Osteoblast (primary cell): Measurements from ENCODE around the gene ODF2. TPM values are rescaled to one million over a fixed set of nuclear protein-coding genes. Genes with fewer than 3 reads are reported as not detected.

Source experiments
- DNase-seq: peaks from one replicate; pipeline ENCODE4 v3.0.0; 2011; ENCODE audit warnings: low spot score, mixed read lengths; ENCODE audit not compliant: insufficient read length; ENCODE audit errors: missing footprints
- H2AFZ ChIP-seq: 2 replicates; pipeline ENCODE4 v1.6.0; 2011; ENCODE audit warnings: mild to moderate bottlenecking, low read length
- H3K27ac ChIP-seq: 2 replicates; pipeline ENCODE4 v1.5.1; 2011; ENCODE audit warnings: mild to moderate bottlenecking, low read depth, low read length, moderate library complexity
- H3K27me3 ChIP-seq: 2 replicates; pipeline ENCODE4 v1.6.0; 2012; ENCODE audit warnings: mild to moderate bottlenecking, control low read depth, inconsistent platforms, low read length, moderate library complexity; ENCODE audit not compliant: insufficient read depth
- H3K36me3 ChIP-seq: 2 replicates; pipeline ENCODE4 v1.5.1; 2011; ENCODE audit warnings: mild to moderate bottlenecking, low read length, control low read depth, moderate library complexity; ENCODE audit not compliant: insufficient read depth
- H3K4me1 ChIP-seq: 2 replicates; pipeline ENCODE4 v1.5.1; 2011; ENCODE audit warnings: mild to moderate bottlenecking, low read length, control low read depth, moderate library complexity; ENCODE audit not compliant: insufficient read depth
- H3K4me2 ChIP-seq: 2 replicates; pipeline ENCODE4 v1.6.0; 2011; ENCODE audit warnings: mild to moderate bottlenecking, low read length; ENCODE audit not compliant: insufficient read depth
- H3K4me3 ChIP-seq: fragments of 200-600 bp; sonication (generic); 3 replicates; pipeline ENCODE4 v1.5.1; 2012; ENCODE audit warnings: mild to moderate bottlenecking, low read length, inconsistent platforms; ENCODE audit not compliant: insufficient read depth
- H3K79me2 ChIP-seq: 2 replicates; pipeline ENCODE4 v1.6.0; 2012; ENCODE audit warnings: mild to moderate bottlenecking, low read length, control low read depth, inconsistent platforms; ENCODE audit not compliant: insufficient read depth
- H3K9me3 ChIP-seq: 2 replicates; pipeline ENCODE4 v1.5.1; 2011; ENCODE audit warnings: low read depth, low read length, control low read depth
- H4K20me1 ChIP-seq: 2 replicates; pipeline ENCODE4 v1.6.0; 2012; ENCODE audit warnings: mild to moderate bottlenecking, low read length, control low read depth; ENCODE audit not compliant: insufficient read depth
- CTCF ChIP-seq: IDR thresholded peaks from 2 replicates; pipeline ENCODE4 v1.5.1; 2011; ENCODE audit warnings: mild to moderate bottlenecking, low read depth, low read length, moderate library complexity; ENCODE audit errors: extremely low read depth
- small RNA-seq: library from RNA; depleted of rRNA; stranded (forward); fragments of <200 nt; gene quantifications from one replicate; pipeline ENCODE3, GENCODE V24; 2012
- total RNA-seq: library from RNA; depleted of rRNA; stranded (reverse); fragments of >200 nt; gene quantifications from 2 replicates; pipeline ENCODE4 v1.2.3, GENCODE V29; 2012

ODF2 gene
- total RNA-seq, 1 donor, result 26.4 TPM

DNA sequence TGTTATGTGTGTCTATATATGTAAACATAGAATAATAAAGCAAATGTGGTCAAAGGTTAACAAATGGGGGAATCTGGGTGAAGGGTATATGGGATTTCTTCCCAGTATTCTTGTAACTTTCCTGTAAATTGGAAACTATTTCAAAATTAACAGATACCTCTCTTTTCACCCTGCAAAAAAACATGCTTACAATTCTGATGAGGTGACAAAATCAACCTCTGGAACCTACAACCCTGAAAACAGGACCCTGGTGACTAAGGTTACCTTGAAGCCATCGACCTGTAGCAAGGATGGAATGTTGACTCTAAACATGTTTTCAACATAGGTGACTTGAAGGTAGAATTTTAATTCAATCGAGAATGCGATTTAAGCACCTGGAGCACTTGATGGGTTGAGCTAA, 90.7 kb downstream of the ODF2 start:
- no peak overlapping the region for H3K4me2 ChIP-seq
- H4K20me1 ChIP-seq, result no peaks in the 10 kb centered on the region
- peaks cover 13% of the 10 kb centered on the region for H3K36me3 ChIP-seq
- no peak for DNase-seq
- H3K27me3 ChIP-seq, result no peaks in the 10 kb centered on the region
- no peaks in the 10 kb centered on the region for H3K9me3 ChIP-seq
- no peaks in the 10 kb centered on the region for H3K79me2 ChIP-seq
- no peak for TF ChIP-seq CTCF
- H2AFZ ChIP-seq, result no peak overlapping the region
- H3K27ac ChIP-seq, result no peak overlapping the region
- H3K4me1 ChIP-seq, result peaks cover 22% of the 10 kb centered on the region
- H3K4me3 ChIP-seq, result no peak overlapping the region

DNA sequence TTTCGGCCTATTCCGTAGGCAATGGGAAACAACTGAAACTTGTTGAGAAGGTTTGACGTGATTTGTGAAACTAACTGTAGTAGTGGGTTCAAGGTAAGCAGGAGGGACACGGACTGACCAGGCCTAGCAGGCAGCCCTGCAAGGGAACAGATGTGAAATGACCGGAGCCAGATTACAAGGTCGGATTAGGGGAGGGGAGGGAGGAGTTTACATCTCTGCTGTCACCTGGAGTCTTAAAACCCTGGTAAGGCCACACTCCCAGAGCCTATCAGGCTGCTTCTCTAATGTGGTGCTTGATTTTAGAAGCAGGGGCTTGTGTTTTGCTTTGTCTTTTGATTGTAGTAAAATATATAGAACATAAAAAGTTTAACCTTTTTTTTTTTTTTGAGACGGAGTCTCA, 93.1 kb downstream of the ODF2 start:
- Histone ChIP-seq H3K4me2 (no peak overlapping the region), H3K27me3 (no peaks in the 10 kb centered on the region), H3K9me3 (no peaks in the 10 kb centered on the region), H3K4me3 (no peak overlapping the region), H4K20me1 (peaks cover 11% of the 10 kb centered on the region), H3K79me2 (peaks cover 14% of the 10 kb centered on the region), H3K27ac (no peak overlapping the region), H2AFZ (no peak overlapping the region), H3K4me1 (peaks cover 28% of the 10 kb centered on the region), H3K36me3 (no peaks in the 10 kb centered on the region)
- peak; percentile 65 for DNase-seq
- TF ChIP-seq CTCF, result no peak

DNA sequence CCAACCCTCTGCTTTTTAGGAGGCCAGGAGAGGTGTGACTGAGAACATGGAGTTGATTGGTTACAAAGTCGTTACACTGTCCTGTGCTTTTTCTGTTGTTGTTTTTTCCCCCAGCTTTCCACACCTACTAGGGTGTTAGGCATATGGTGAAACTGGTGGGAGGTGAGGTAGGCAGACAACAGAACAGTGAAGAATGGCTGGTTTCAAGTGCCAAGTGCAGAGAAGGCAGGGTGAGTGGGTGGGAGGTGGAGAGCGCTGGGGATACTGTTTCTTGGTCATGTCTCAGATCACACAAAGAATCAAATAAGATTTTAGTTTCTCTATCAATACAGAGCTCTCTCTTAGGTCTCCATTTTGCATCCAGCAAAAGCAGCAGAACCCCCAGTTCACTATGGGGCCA, 94.4 kb downstream of the ODF2 start:
- H3K27ac ChIP-seq, result peak overlapping the region; percentile 77
- no peak for TF ChIP-seq CTCF
- peak overlapping the region; percentile 51 for H2AFZ ChIP-seq
- H3K79me2 ChIP-seq, result peaks cover 27% of the 10 kb centered on the region
- peaks cover 42% of the 10 kb centered on the region for H3K4me1 ChIP-seq
- H4K20me1 ChIP-seq, result peaks cover 25% of the 10 kb centered on the region
- no peaks in the 10 kb centered on the region for H3K27me3 ChIP-seq
- no peak for DNase-seq
- H3K36me3 ChIP-seq, result no peaks in the 10 kb centered on the region
- peak overlapping the region; percentile 11 for H3K4me3 ChIP-seq
- no peaks in the 10 kb centered on the region for H3K9me3 ChIP-seq
- H3K4me2 ChIP-seq, result peak overlapping the region; percentile 90

Small RNA genes within 50 kb of the gene (small RNA-seq; reads per million reads assigned to genes)
- gene RNU7-171P, result not detected

Other genes starting within 250 kb of the ODF2 start
- gene GOLGA2, start 180.0 kb upstream of the ODF2 start, total RNA-seq, result 121 and 137 TPM in 2 replicates
- gene SWI5, start 179.7 kb upstream of the ODF2 start, total RNA-seq, result 19.2 and 20.3 TPM in 2 replicates
- 16.2 and 16.3 TPM in 2 replicates for gene TRUB2, start 133.6 kb upstream of the ODF2 start, total RNA-seq
- gene COQ4, start 133.2 kb upstream of the ODF2 start, total RNA-seq, result 34.7 and 34.8 TPM in 2 replicates
- gene SLC27A4, start 115.5 kb upstream of the ODF2 start, total RNA-seq, result 21.4 and 23.0 TPM in 2 replicates
- 29.2 and 35.1 TPM in 2 replicates for gene URM1, start 84.6 kb upstream of the ODF2 start, total RNA-seq
- 186 and 195 TPM in 2 replicates for gene CERCAM, start 35.1 kb upstream of the ODF2 start, total RNA-seq
- gene GLE1, start 48.7 kb downstream of the ODF2 start, total RNA-seq, result 17.1 and 19.2 TPM in 2 replicates
- gene SPTAN1, start 96.6 kb downstream of the ODF2 start, total RNA-seq, result 324 and 354 TPM in 2 replicates
- 51.3 and 52.1 TPM in 2 replicates for gene DYNC2I2, start 200.8 kb downstream of the ODF2 start, total RNA-seq
- gene SET, start 233.2 kb downstream of the ODF2 start, total RNA-seq, result 365 and 397 TPM in 2 replicates
- gene PKN3, start 246.5 kb downstream of the ODF2 start, total RNA-seq, result 3.5 and 4.3 TPM in 2 replicates